Dedifferentiated amniotic fluid mesenchymal stem cell (primary cell): ENCODE measurements around the gene PEX14.
"Not testable (repeated sequence)": the region's sequence is repeated elsewhere in the genome, so short reads cannot be mapped to it uniquely, and the experiment has no call there.

Source experiments
- DNase-seq: peaks from one replicate; pipeline ENCODE4 v3.0.0-alpha.2; 2016; ENCODE audit errors: extremely low spot score

PEX14 gene

GRCh38 chr1:10495475-10495817, 20.7 kb downstream of the PEX14 start:
- DNase-seq: no peak

GRCh38 chr1:10495952-10496351, 21.2 kb downstream of the PEX14 start:
- no peak for DNase-seq

- DNase-seq: no peak
Observed at GRCh38 chr1:10497109-10497508, 22.4 kb downstream of the PEX14 start.

GRCh38 chr1:10498231-10498630, 23.5 kb downstream of the PEX14 start:
- no peak for DNase-seq

- no peak for DNase-seq
Observed at GRCh38 chr1:10502206-10502605, 27.5 kb downstream of the PEX14 start.

- DNase-seq: no peak
Observed at GRCh38 chr1:10504249-10504648, 29.5 kb downstream of the PEX14 start.

- DNase-seq: not testable (repeated sequence)
Observed at GRCh38 chr1:10506046-10506676, 31.4 kb downstream of the PEX14 start.

GRCh38 chr1:10506677-10507047, 31.9 kb downstream of the PEX14 start:
- DNase-seq: no peak

GRCh38 chr1:10507111-10507879, 32.5 kb downstream of the PEX14 start:
- peak; percentile 68 for DNase-seq

GRCh38 chr1:10508511-10508951, 33.8 kb downstream of the PEX14 start:
- peak; percentile 89 for DNase-seq

- DNase-seq: no peak
Observed at GRCh38 chr1:10509809-10510509, 35.2 kb downstream of the PEX14 start.

GRCh38 chr1:10510520-10511493, 36.1 kb downstream of the PEX14 start:
- peak; percentile 81 for DNase-seq

- DNase-seq: no peak
Observed at GRCh38 chr1:10511494-10511885, 36.7 kb downstream of the PEX14 start.

GRCh38 chr1:10513199-10513598, 38.4 kb downstream of the PEX14 start:
- no peak for DNase-seq

GRCh38 chr1:10514490-10515235, 39.9 kb downstream of the PEX14 start:
- no peak for DNase-seq

GRCh38 chr1:10515301-10515975, 40.7 kb downstream of the PEX14 start:
- DNase-seq: no peak

GRCh38 chr1:10515976-10516750, 41.4 kb downstream of the PEX14 start:
- no peak for DNase-seq

GRCh38 chr1:10516925-10517676, 42.4 kb downstream of the PEX14 start:
- no peak for DNase-seq

GRCh38 chr1:10517677-10517982, 42.9 kb downstream of the PEX14 start:
- no peak for DNase-seq
